HG03135 (cell line): Measurements from ENCODE around the gene SLC38A11.
"Not testable (repeated sequence)": the region's sequence is repeated elsewhere in the genome, so short reads cannot be mapped to it uniquely, and the experiment has no call there.

Experiments
- ATAC-seq: cut with Tn5 transposase; IDR thresholded peaks from one replicate; pipeline ENCODE4 v1.9.1; 2021; ENCODE audit warnings: mild to moderate bottlenecking, moderate library complexity; ENCODE audit not compliant: unreplicated experiment

SLC38A11 gene

GRCh38 chr2:164882276-164882675 is 73.0 kb downstream of the SLC38A11 start:
- ATAC-seq, result no peak

- ATAC-seq, result no peak
Measured at GRCh38 chr2:164881524-164881923, 73.8 kb downstream of the SLC38A11 start.

GRCh38 chr2:164879901-164880535 is 75.3 kb downstream of the SLC38A11 start:
- no peak for ATAC-seq

- no peak for ATAC-seq
Measured at GRCh38 chr2:164877927-164878326, 77.4 kb downstream of the SLC38A11 start.

DNA sequence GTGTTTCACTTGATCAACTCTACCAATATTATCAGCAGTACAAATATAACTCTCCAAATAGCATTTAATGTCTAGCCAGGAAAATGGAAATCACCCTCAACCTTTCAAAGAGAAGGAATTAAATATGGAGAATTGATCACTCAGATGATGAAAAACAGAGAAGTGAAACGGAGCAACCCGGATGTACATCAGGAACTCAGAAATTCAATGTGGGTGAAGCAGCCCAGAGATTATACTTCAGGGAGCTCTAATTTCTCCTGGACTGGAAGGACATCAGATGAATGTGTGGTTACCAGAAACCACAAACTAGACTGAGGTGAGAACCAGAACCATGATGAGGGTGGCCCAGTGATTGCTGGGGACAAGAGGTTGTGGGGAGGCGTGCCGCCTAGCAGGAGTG is 78.2 kb downstream of the SLC38A11 start:
- ATAC-seq, result no peak

DNA sequence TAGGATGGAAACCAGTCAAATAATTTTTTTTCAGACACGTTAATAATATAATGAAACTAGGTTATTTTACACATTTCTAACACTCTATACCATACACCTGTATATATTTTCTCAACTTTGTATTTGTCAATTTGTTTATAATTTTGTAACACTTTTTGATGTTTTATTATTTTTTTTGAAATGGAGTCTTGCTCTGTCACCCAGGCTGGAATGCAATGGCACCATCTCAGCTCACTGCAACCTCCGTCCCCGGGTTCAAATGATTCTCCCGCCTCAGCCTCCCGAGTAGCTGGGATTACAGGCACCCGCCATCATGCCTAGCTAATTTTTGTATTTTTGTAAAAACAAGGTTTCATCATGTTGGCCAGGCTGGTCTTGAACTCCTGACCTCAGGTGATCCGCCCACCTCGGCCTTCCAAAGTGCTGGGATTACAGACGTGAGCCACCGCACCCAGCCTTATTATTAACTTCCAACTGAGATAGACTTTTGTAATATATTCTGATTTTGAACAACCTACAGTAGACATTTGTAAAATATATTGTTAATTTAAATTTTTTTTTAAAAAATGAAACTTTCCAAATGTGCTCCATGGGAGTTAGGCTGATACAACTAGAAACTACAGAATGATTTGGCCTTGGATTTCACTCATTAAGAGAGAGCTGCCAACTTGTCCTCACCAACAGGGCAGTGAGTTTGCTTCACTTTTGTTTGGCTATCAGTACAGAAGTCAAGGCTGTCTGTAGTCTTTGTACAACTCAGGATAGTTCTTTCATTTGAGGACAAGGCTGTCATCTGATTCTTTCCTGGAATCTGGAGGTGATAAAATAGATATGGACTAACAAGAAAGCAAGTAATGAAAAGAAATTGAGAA is 79.8 kb downstream of the SLC38A11 start:
- ATAC-seq, result no peak

DNA sequence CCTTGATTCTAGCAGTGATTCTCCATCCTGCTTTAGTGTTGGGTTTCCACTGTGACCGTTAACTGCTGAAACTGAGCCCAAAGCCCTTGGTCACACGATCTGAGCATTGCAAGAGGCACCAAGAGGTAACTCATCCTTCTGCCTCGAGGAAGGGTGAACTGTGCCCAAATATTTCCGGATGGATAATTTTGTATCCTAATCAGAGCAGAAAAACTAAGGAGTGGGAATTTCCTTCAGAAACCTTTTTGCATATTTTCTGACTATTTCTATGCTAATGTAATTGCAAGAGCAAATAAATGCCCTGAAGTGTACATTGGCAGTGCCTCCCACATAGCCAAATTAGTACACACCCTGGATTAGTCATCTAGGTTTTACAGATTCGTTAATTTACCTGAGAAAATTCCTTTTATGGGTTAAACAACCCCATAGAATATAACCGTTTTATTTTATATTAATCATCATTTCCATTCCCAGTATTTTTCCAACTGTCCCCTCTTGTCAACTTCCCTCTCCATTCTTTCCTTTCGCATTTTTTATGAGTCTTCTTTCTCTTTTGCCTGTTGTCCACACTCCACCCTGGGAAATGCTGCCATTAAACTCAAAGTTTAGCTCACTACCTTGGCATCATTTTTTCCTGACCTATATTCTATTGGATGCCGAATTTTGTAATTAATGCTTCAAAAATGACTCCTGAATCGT is 82.0 kb downstream of the SLC38A11 start:
- ATAC-seq, result no peak

GRCh38 chr2:164871404-164871803 is 83.9 kb downstream of the SLC38A11 start:
- ATAC-seq, result no peak

GRCh38 chr2:164869420-164869772 is 85.9 kb downstream of the SLC38A11 start:
- ATAC-seq, result no peak

- ATAC-seq, result no peak
Measured at GRCh38 chr2:164868563-164869419, 86.5 kb downstream of the SLC38A11 start.

GRCh38 chr2:164867779-164868397 is 87.4 kb downstream of the SLC38A11 start:
- no peak for ATAC-seq

DNA sequence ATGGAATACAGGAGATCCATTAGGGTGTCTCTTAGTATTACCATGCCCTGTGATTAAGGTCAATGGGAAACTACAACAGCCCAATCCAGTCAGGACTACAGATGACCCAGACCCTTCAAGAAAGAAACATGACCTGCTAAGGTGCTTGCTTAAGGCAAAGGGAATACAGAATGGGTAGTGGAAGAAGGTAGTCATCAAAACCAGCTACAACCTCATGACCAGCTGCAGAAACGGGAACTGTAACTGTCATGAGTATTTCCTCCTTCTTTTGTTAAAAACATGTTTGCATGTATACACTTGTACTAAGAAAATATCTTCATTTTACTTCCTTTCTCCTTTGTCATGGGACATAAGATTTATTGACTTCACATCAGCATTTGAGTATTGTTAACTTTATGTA is 88.9 kb downstream of the SLC38A11 start:
- ATAC-seq, result not testable (repeated sequence)

DNA sequence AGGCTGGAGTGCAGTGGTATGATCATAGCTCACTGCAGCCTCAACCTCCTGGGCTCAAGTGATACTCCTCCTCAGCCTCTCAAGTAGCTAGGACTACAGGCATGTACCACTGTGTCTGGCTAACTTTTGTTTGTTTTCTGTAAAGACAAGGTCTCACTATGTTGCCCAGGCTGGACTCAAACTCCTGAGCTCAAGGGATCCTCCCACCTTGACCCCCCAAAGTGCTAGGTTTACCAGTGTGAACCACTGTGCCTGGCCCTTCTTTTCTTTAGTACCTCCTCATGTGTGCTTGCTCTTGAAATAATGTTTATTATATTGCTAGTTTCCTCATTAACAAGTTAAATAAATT is 94.7 kb downstream of the SLC38A11 start:
- no peak for ATAC-seq

GRCh38 chr2:164859906-164860693 is 95.2 kb downstream of the SLC38A11 start:
- ATAC-seq, result not testable (repeated sequence)

- no peak for ATAC-seq
Measured at GRCh38 chr2:164859251-164859818, 96.0 kb downstream of the SLC38A11 start.

GRCh38 chr2:164852086-164852485 is 103.2 kb downstream of the SLC38A11 start:
- ATAC-seq, result no peak

DNA sequence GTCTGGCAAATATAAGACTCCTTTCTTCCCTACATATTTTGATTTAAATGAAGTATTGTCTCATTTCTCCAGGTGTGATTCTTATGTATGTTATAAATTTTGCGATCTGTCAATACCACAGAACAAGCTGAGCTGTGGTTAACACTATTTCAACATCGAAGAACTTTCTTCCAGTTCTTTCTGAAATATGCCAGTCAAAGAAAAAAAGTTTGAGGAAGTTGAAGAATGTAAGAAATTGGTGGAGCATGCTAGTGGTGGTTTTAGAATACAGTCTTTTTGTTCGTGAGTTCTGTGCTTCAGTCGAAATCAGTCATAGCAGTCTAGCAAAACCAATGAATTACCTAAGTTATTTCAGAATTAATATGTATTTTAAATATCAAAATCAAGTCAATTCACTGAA is 105.1 kb downstream of the SLC38A11 start:
- no peak for ATAC-seq

DNA sequence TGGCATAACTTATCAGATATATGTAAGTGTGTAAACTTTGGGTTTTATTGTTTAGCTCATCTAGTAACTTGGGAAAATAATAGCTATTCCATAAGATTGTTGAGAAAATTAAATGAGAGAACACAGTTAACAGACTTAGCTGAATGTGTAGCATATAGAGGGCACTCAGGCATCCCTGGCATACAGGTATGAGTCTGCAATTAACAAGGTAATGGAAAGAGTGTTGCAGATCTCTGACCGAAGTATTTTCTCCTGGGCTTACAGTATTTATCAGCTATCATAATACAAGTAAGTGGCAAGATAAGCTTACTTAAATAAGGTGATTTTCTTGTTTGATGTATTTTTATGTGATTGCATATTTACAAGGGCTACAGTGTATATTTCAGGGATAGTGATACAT is 105.8 kb downstream of the SLC38A11 start:
- no peak for ATAC-seq

DNA sequence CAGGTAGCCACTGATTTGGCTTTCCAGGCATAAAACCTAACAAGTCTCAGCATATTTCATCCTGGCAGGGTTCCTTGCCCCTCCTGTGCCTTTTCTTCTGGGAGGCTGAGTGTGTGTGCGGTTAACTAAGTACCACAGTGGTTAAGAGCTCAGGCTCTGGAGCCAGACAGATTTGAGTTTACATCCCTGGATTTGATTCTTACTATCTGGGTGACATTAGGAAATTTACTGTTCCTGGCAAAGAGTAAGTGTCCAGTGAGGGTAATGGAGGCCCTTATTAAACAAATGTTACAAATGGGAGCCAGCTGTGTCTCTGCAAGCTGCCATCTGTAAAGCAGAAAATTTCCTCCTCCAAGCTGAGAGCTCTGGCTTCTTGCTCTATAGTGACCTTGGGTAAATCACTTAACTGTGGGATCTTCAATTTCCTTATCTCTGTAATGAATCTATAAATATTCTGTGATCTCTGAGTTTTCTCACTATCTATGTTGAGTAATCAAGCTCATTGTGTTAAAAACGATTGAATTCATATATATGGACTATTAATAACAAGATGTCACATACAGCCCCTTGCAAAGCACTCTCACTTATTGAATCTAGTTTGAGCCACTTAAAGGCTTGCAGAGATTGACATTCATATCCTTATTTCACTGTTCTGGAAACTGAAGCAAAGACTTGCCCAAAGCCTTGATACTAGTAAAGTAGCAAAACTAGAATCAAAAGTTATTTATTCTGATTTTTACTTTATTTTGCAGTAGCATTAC is 107.2 kb downstream of the SLC38A11 start:
- no peak for ATAC-seq
